ENCODE measurements around the gene SLC30A7.

SLC30A7 gene

DNA sequence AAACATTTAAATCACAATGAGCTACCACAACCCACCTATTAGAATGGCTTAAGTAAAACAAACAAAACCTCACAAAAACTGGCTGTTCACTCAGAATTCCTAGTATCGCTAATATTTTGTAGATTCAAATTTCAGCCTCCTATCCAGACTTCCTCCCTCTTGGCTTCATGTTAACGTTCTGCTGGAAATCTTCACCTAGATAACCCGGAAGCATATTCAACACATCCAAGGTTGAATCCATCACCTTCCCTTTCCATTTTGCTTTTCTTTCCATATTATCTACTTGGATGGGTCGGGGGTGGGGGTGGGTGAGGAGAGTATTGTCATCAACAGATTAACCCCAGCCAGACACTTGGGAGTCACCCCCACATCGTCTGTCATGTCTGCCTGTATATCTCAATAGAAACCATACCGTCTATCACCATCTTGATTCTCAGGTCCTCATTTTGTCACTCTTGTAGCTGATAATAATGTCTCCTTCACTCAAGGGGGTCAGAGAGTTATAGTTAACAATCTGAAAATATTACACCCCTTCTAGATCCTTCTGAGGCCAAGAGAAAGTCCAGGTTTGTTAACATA, 131.4 kb downstream of the SLC30A7 start:
- DNase-seq (ENCODE audit: low spot score): no peak

DNA sequence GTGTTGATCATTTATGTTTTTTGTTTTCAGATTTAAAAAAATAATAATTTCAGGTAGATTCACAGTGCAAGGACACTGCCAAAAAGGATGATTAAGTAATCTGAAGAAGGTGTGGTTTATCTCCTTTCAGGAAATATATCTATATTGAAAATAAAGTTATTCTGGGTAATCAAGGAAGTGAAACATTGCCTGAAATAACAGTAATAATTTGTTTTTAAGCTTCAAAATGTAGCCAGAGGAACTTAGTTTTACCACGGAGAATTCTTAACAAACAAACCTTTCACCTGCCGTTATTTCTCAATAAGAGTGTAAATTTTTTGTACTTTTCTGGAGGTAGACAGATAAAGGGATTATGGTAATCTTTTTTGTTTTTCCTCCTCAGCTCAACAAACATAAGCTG, 132.6 kb downstream of the SLC30A7 start:
- no peak for DNase-seq (ENCODE audit: low spot score)

DNA sequence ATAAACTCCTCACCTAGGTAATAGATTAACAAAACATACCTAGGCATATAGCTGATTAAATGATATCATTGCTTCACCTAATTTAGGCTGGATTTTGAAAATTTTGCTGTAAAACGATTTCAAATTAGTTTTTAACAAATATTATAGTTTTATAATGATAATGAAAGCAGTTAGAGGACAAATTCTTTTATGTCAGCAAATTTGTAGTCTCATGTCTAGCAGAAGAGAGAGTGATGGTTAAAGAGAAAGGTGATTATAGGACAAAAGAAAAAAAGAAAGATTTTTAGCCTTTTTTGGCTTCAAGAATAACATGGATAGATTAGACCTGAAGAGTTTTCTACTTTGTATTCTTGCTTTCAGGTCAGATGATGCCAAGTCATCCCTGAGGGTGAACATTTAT, 133.3 kb downstream of the SLC30A7 start:
- no peak for DNase-seq (ENCODE audit: low spot score)

DNA sequence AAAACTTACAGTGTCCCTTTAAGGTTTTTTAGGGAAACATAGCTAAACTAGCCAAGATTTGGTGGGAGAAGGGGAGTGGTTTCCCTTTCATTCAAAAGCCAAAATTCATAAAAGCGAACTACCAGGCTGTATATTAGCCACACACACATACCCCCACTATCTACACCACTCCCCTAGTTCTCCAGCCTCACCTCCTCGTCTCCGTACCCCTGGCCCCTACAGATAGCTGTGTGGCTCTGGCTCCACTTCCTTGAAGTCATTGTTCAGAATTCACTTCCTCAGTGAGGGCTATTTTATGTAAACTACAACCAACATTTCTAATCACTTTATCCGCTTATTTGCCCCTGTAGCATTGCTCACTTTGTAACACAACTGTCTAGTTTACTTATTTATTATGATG, 135.0 kb downstream of the SLC30A7 start:
- DNase-seq (ENCODE audit: low spot score): no peak

All from kidney tubule cell (primary cell).